ENCODE data around the gene TNNT2.

Gene TNNT2

GRCh38 chr1:201331166-201331565, 46.3 kb downstream of the TNNT2 start:
- DNase-seq (ENCODE audit: low read depth in 1 of 2, low spot score in 1 of 2): no peak
- no peak for TF ChIP-seq JUND (IDR thresholded peaks at IDR 0.05; ENCODE audit: low read depth)
- in situ Hi-C loops (cut with HindIII; ENCODE audit: low pct_unique_long_range_greater_than_20kb, low sequenced_read_pairs): no loop called here

- in situ Hi-C loops (cut with HindIII; ENCODE audit: low pct_unique_long_range_greater_than_20kb, low sequenced_read_pairs): no loop called here
- DNase-seq (ENCODE audit: low read depth in 1 of 2, low spot score in 1 of 2): no peak
- no peak for TF ChIP-seq JUND (IDR thresholded peaks at IDR 0.05; ENCODE audit: low read depth)
These were observed 46.9 kb downstream of the TNNT2 start for GRCh38 chr1:201330541-201330940.

GRCh38 chr1:201329801-201330200, 47.7 kb downstream of the TNNT2 start:
- in situ Hi-C loops (cut with HindIII; ENCODE audit: low pct_unique_long_range_greater_than_20kb, low sequenced_read_pairs): no loop called here
- TF ChIP-seq JUND (IDR thresholded peaks at IDR 0.05; ENCODE audit: low read depth): no peak
- DNase-seq (ENCODE audit: low read depth in 1 of 2, low spot score in 1 of 2): no peak

- TF ChIP-seq JUND (IDR thresholded peaks at IDR 0.05; ENCODE audit: low read depth): no peak
- DNase-seq (ENCODE audit: low read depth in 1 of 2, low spot score in 1 of 2): no peak
These were observed 48.2 kb downstream of the TNNT2 start for GRCh38 chr1:201329286-201329685.

GRCh38 chr1:201328576-201328975, 48.9 kb downstream of the TNNT2 start:
- in situ Hi-C loops (cut with HindIII; ENCODE audit: low pct_unique_long_range_greater_than_20kb, low sequenced_read_pairs): no loop called here
- no peak for TF ChIP-seq JUND (IDR thresholded peaks at IDR 0.05; ENCODE audit: low read depth)
- no peak for DNase-seq (ENCODE audit: low read depth in 1 of 2, low spot score in 1 of 2)

More at GRCh38 chr1:201329286-201329685, 48.2 kb downstream of the TNNT2 start:
- in situ Hi-C loops (cut with HindIII; ENCODE audit: low pct_unique_long_range_greater_than_20kb, low sequenced_read_pairs): no loop called here

- in situ Hi-C loops (cut with HindIII; ENCODE audit: low pct_unique_long_range_greater_than_20kb, low sequenced_read_pairs): no loop called here
- no peak for DNase-seq (ENCODE audit: low read depth in 1 of 2, low spot score in 1 of 2)
- no peak for TF ChIP-seq JUND (IDR thresholded peaks at IDR 0.05; ENCODE audit: low read depth)
These were observed 49.7 kb downstream of the TNNT2 start for GRCh38 chr1:201327687-201328240.

GRCh38 chr1:201326710-201327109, 50.8 kb downstream of the TNNT2 start:
- no peak for DNase-seq (ENCODE audit: low read depth in 1 of 2, low spot score in 1 of 2)
- no peak for TF ChIP-seq JUND (IDR thresholded peaks at IDR 0.05; ENCODE audit: low read depth)
- in situ Hi-C loops (cut with HindIII; ENCODE audit: low pct_unique_long_range_greater_than_20kb, low sequenced_read_pairs): no loop called here

- DNase-seq (ENCODE audit: low read depth in 1 of 2, low spot score in 1 of 2): peak in 1 of 2 experiments; percentile 13
- in situ Hi-C loops (cut with HindIII; ENCODE audit: low pct_unique_long_range_greater_than_20kb, low sequenced_read_pairs): no loop called here
- no peak for TF ChIP-seq JUND (IDR thresholded peaks at IDR 0.05; ENCODE audit: low read depth)
These were observed 51.8 kb downstream of the TNNT2 start for GRCh38 chr1:201325678-201326060.

- in situ Hi-C loops (cut with HindIII; ENCODE audit: low pct_unique_long_range_greater_than_20kb, low sequenced_read_pairs): no loop called here
- no peak for DNase-seq (ENCODE audit: low read depth in 1 of 2, low spot score in 1 of 2)
- TF ChIP-seq JUND (IDR thresholded peaks at IDR 0.05; ENCODE audit: low read depth): no peak
These were observed 52.4 kb downstream of the TNNT2 start for GRCh38 chr1:201324821-201325677.

GRCh38 chr1:201324306-201324705, 53.2 kb downstream of the TNNT2 start:
- in situ Hi-C loops (cut with HindIII; ENCODE audit: low pct_unique_long_range_greater_than_20kb, low sequenced_read_pairs): no loop called here
- no peak for DNase-seq (ENCODE audit: low read depth in 1 of 2, low spot score in 1 of 2)
- TF ChIP-seq JUND (IDR thresholded peaks at IDR 0.05; ENCODE audit: low read depth): no peak

- no peak for DNase-seq (ENCODE audit: low read depth in 1 of 2, low spot score in 1 of 2)
- in situ Hi-C loops (cut with HindIII; ENCODE audit: low pct_unique_long_range_greater_than_20kb, low sequenced_read_pairs): no loop called here
- no peak for TF ChIP-seq JUND (IDR thresholded peaks at IDR 0.05; ENCODE audit: low read depth)
These were observed 54.6 kb downstream of the TNNT2 start for GRCh38 chr1:201322653-201323510.

GRCh38 chr1:201321826-201322390, 55.6 kb downstream of the TNNT2 start:
- DNase-seq (ENCODE audit: low read depth in 1 of 2, low spot score in 1 of 2): no peak
- TF ChIP-seq JUND (IDR thresholded peaks at IDR 0.05; ENCODE audit: low read depth): no peak
- in situ Hi-C loops (cut with HindIII; ENCODE audit: low pct_unique_long_range_greater_than_20kb, low sequenced_read_pairs): no loop called here

All from T47D (cell line).